Activated CD4-positive, alpha-beta T cell treated with anti-CD3 and anti-CD28 coated beads for 48 hours (primary cell): ENCODE results near the gene IKZF4.
A peak's percentile ranks its signal among the peaks of the same experiment; 100 is the strongest.
"Not testable (repeated sequence)": the region's sequence is repeated elsewhere in the genome, so short reads cannot be mapped to it uniquely, and the experiment has no call there.

Experiments
- DNase-seq: peaks from one replicate; pipeline ENCODE4 v3.0.0-alpha.2; 2020

Gene IKZF4

DNA sequence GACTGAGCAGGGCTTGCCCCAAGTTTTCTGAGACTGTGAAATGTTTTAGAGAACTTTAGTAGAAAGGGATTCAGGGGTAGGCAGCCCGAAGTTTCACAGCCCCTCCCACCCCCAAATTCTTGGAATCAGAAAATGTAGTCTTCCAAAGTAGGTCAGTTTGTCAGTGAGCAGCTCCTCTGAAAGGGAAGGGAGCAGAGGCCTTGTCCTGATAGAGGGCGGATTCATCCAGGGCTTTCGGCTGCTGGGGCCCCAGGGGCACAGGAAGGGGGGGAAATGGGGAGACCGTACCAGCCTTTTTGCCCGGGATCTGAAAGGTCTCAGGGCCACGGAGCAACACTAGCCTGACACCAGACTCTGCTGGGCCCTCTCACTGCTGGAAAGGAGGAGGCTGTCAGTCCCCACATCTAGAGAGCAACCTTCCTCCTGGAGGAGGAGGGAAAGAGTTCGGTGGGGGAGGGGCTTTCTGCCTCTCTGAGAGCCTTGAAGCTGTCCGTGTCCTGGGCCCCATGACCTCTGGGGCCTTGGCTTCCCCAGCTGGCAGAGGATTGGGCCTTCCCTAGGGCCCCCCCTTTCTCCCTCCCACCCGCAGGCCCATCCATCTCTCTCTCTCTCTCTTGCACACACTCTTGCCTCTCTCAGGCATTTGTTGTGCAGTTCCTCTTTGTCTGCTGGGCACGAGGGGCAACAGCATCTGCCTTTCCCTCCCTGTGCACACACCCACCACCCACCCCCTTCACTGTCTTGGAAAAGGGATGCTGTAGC is at the start of gene IKZF4:
Gene IKZF4, plus strand, starts transcription at position 621 of the 762 bp plus-strand sequence. CDS start 451 bp downstream, outside the sequence.
- DNase-seq: peak; percentile 49

- no peak for DNase-seq
Observed at GRCh38 chr12:55972042-55972441, 48.8 kb upstream of the IKZF4 start.

- DNase-seq: no peak
Observed at GRCh38 chr12:55972456-55972855, 48.4 kb upstream of the IKZF4 start.

DNA sequence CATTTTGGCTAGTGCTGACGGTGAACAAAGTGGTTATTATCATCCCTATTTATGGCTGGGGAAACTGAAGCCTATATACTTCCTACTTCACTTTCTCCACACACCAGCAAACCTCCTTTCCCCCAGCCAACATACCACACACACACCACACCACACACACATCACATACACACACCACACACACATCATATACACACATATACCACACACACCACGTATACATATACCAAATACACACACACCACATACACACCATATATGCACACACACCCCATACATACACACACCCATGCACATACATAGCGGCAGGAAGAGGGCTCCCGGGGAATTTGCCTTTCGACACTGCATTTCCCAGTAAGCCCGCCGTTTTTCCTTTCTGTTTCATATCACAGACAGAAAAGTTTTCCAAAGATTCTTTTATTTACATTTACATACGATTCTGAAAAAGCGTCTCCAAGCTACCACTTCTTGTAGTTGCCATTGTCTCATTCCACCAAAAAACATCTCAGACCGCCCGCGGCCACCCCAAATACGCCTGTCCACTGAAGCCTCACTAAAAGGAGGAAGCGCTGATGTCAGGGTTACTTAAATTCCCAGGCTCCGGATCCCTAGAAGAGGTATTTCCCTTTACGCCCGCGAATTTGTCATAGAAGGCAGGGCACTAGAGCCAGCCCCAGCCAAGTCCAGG is 47.8 kb upstream of the IKZF4 start:
- DNase-seq: no peak

DNA sequence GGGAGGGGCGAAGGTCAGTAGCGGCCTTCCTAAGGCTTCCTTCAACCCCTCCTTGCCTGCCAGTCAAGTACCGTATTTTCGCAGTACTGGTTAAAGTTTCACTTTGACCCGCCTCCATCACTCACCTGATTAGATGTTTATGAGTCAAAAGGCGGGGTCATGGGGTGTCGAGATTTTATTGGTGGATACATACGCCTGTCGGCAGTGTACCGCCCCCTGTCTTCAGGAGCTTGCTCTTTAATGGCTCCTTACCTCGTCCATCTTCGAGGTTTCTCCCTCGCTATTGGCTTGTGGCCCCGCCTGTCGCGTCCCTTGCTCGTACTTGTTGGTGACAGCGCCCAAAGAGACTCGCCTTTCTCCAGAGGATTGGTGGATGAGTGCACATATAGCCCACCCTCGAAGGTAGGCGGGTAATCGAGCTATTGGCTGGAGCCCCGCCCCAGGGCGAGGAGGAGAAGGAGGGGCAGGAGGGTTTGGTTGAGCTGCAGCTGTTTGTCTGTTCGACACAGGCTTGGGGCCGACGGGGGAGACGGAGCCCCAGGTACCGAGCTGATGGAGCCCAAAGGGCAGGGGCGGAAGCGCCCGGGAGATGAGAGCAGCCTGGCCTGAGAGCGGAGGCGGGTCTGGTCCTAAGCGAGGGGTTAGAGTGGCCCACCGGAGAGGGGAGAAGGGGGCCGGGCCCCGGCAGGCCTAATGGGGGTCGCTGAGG is 47.1 kb upstream of the IKZF4 start, which contains the start of gene RAB5B:
Gene RAB5B, plus strand, starts transcription at position 480 of the 709 bp plus-strand sequence. CDS start 12,883 bp downstream, outside the sequence.
- DNase-seq: peak; percentile 98

DNA sequence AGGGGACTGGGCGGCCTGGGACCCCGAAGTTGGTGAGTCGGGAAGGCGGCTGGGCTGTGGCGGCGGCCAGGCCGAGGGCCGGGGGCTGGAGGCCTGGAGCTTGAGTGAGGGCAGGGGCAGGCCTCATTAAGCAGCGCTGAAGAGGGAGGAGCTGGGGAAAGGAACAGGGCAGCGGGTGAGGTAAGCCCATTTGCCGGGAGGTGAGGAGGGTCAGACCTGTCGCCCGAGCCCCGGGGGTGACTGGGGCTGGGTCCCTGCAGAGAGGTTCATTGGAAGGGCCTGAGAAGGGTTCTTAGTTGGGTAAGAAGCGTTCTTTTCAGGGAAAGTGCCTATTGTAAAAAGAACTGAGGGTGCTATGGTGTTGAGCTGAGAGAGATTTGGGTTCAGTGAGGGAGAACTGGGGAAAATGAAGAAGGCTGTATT is 46.5 kb upstream of the IKZF4 start:
- peak; percentile 53 for DNase-seq

DNA sequence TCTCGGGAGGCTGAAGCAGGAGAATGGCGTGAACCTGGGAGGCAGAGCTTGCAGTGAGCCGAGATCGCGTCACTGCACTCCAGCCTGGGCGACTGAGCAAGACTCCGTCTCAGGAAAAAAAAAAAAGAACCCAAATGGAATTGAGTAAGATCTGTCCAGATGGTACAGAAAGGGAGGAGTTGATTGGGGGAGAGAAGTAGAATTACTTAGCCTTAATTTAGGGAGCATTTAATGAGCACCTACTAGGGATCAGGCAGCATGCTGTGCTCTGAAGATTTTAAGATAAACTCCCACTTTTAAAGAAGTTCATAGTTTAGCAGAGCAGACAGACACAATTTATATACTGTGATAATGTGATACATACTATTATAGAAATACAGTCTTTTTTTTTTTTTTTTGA is 42.5 kb upstream of the IKZF4 start:
- DNase-seq: no peak

- no peak for DNase-seq
Observed at GRCh38 chr12:55979069-55979468, 41.8 kb upstream of the IKZF4 start.

DNA sequence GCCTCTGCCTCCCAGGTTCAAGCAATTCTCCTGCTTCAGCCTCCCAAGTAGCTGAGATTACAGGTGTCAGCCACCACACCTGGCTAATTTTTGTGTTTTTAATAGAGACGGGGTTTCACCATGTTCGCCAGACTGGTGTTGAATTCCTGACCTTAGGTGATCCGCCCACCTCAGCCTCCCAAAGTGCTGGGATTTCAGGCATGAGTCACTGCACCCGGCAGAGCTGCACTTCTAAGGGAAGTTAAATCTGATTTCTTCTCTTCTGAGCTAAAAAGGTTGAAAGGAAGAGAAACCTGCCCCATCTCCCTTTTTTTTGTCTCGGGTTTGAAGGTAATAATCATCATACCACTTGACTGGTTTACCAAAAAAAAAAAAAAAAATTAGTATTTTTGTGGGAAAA is 39.0 kb upstream of the IKZF4 start:
- DNase-seq: not testable (repeated sequence)

GRCh38 chr12:55982319-55982936 is 38.4 kb upstream of the IKZF4 start:
- DNase-seq: no peak

GRCh38 chr12:55983232-55983842 is 37.5 kb upstream of the IKZF4 start:
- DNase-seq: no peak

GRCh38 chr12:55984861-55985260 is 36.0 kb upstream of the IKZF4 start:
- no peak for DNase-seq

DNA sequence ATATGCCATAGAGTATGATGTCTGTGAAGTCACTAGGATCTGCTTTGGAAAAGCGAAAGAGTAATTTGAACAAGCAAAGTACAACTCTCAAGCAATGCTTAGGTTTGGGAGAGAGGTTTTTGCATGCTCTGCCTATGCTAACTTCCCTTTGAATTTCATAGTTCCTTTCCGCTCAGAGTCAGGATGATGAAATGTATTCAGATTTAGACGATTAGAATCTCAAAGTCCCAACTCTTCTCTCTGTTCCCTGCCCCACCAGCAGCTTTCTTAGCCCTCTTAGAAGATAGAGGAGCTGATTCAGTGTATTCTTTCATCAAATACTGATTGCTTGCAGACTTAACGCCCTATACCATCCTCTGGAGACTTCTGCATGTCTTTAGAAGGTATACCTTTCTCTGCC is 35.5 kb upstream of the IKZF4 start:
- DNase-seq: no peak

GRCh38 chr12:55985976-55986375 is 34.9 kb upstream of the IKZF4 start:
- DNase-seq: not testable (repeated sequence)

- DNase-seq: no peak
Observed at GRCh38 chr12:55991110-55991509, 29.7 kb upstream of the IKZF4 start.

DNA sequence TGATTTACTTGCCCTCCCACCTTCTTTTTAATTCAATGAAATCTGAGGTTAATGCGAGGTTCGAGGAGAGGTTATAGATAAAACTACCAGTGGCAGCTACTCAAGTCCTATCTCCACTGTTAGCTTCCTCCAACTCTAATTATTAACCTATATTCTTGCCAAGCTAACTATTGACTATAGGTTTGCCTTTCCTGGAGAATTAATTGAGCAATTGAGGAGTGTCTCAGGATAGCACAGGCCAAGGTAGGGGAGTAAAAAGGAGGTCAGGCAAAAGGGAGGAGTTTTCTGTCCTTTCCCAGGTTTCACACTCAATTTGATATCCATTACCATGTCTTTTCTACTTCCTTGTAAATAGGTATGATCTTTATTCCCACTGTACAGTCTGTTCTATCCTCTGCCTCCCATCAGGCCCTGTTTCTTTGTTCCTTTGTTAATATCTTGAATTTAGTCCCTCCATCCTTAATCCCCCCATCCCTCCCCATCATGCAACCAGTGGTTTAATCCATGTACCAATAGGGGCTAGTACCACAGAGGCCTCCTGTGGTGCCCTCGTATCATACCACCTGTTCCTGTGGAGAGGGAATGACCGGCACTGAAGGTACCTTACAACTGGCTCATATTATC is 27.5 kb upstream of the IKZF4 start:
- no peak for DNase-seq

DNA sequence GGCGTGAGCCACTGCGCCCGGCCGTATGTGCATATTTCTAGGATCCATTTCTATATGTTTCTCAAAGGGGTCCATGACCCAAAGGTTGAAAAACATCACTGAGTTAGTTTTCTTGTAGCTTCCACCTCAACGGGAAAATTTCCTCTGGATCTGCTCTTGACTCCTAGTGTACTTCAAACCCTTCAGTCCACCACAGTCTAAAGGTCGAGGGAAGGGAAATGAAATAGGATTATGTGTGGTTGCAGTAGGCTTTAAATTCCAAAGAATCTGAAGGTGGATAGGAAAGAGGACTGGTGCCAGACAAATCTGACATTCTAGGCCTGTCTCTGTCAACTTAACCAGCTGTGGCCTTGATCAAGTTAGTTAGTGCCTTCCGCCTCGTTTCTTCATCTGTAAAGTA is 25.5 kb upstream of the IKZF4 start:
- no peak for DNase-seq

DNA sequence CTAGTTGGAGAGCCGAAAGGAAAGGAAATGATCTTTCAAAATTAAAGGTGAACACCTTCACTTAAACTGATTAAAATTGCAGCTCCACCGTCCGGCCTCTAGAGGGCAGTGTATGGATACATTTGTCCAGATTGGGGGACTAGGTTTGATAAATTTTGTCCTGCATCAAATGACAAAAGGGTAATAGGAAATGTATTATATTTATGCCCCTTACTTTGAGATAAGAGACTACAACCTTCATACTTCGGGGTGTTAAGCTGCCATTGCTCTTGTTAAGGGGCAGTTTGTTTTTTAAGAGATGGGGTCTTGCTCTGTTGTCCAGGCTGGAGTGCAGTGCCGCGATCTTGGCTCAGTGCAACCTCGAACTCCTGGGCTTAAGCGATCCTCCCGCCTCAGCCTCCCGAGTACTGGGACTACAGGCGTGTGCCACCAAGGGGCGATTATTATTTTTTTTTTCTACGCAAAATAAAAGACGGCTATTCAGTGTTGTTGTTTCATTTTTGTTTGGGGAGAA is 24.6 kb upstream of the IKZF4 start:
- DNase-seq: peak; percentile 70

GRCh38 chr12:55996715-55997534 is 23.9 kb upstream of the IKZF4 start, which contains the start of gene SUOX:
Gene SUOX (plus strand): TSS chr12:55997276. CDS start chr12:56002222, 4,946 bp downstream.
- peak; percentile 64 for DNase-seq

DNA sequence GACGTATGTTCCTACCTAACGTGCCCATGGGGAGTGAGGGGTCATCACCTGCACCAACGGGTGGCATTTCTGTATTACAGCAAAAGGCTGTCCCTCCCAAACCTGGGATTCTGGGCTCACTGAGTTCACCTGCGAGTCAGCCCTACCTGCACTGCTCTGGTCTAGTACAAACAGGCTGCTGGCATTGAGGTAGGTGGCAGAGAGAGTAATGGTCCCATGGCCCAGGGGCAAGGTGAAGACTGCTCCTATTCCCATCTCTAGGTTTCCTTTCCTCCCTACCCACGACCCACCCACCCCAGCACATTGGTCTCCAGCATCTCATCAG is 23.3 kb upstream of the IKZF4 start:
- no peak for DNase-seq

DNA sequence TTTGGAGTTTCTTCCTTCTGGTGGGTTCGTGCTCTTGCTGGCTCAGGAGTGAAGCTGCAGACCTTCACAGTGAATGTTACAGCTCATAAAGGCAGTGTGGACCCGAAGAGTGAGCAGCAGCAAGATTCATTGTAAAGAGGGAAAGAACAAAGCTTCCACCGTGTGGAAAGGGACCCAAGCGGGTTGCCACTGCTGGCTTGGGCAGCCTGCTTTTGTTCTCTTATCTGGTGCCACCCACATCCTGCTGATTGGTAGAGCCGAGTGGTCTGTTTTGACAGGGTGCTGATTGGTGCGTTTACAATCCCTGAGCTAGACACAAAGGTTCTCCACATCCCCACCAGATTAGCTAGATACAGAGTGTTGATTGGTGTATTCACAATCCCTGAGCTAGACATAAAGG is 21.3 kb upstream of the IKZF4 start:
- not testable (repeated sequence) for DNase-seq
